SK-N-SH (cell line): ENCODE measurements around the gene FAM171A2.

Experiments used
- EZH2phosphoT487 ChIP-seq: fragments of 200-600 bp; sonication (generic); IDR thresholded peaks from 2 replicates; pipeline ENCODE4 v1.6.1; 2017; ENCODE audit warnings: low read depth, mixed run types, mild to moderate bottlenecking, antibody characterized with exemption, moderate library complexity, borderline replicate concordance
- GABPA ChIP-seq: IDR thresholded peaks from 2 replicates; pipeline ENCODE4 v1.4.0; 2012; ENCODE audit warnings: low read depth, mild to moderate bottlenecking
- POLR2AphosphoS5 ChIP-seq: IDR thresholded peaks from 2 replicates; pipeline ENCODE4 v1.6.1; 2012; ENCODE audit warnings: low read depth, low read length
- RAD21 ChIP-seq: IDR thresholded peaks from 2 replicates; pipeline ENCODE4 v1.6.1; 2012; ENCODE audit warnings: mild to moderate bottlenecking, low read length
- RCOR1 ChIP-seq: fragments of 150-350 bp; IDR thresholded peaks from 2 replicates; pipeline ENCODE4 v1.6.1; 2017; ENCODE audit warnings: antibody characterized with exemption, low read length
- TF ChIP-seq, protein P1 (sequence below): IDR thresholded peaks from 2 replicates; pipeline ENCODE4 v1.6.1; 2012; ENCODE audit warnings: mild to moderate bottlenecking, low read depth, low read length, moderate library complexity
- TF ChIP-seq, protein P2 (sequence below): fragments of 200-600 bp; sonication (generic); IDR thresholded peaks from 2 replicates; pipeline ENCODE4 v1.6.1; 2017; ENCODE audit warnings: antibody characterized with exemption, mild to moderate bottlenecking, moderate library complexity

GRCh38 chr17:44314869-44315661 is 48.6 kb downstream of the FAM171A2 start:
- TF ChIP-seq, protein P1, sequence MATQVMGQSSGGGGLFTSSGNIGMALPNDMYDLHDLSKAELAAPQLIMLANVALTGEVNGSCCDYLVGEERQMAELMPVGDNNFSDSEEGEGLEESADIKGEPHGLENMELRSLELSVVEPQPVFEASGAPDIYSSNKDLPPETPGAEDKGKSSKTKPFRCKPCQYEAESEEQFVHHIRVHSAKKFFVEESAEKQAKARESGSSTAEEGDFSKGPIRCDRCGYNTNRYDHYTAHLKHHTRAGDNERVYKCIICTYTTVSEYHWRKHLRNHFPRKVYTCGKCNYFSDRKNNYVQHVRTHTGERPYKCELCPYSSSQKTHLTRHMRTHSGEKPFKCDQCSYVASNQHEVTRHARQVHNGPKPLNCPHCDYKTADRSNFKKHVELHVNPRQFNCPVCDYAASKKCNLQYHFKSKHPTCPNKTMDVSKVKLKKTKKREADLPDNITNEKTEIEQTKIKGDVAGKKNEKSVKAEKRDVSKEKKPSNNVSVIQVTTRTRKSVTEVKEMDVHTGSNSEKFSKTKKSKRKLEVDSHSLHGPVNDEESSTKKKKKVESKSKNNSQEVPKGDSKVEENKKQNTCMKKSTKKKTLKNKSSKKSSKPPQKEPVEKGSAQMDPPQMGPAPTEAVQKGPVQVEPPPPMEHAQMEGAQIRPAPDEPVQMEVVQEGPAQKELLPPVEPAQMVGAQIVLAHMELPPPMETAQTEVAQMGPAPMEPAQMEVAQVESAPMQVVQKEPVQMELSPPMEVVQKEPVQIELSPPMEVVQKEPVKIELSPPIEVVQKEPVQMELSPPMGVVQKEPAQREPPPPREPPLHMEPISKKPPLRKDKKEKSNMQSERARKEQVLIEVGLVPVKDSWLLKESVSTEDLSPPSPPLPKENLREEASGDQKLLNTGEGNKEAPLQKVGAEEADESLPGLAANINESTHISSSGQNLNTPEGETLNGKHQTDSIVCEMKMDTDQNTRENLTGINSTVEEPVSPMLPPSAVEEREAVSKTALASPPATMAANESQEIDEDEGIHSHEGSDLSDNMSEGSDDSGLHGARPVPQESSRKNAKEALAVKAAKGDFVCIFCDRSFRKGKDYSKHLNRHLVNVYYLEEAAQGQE = no peak
- TF ChIP-seq, protein P2, sequence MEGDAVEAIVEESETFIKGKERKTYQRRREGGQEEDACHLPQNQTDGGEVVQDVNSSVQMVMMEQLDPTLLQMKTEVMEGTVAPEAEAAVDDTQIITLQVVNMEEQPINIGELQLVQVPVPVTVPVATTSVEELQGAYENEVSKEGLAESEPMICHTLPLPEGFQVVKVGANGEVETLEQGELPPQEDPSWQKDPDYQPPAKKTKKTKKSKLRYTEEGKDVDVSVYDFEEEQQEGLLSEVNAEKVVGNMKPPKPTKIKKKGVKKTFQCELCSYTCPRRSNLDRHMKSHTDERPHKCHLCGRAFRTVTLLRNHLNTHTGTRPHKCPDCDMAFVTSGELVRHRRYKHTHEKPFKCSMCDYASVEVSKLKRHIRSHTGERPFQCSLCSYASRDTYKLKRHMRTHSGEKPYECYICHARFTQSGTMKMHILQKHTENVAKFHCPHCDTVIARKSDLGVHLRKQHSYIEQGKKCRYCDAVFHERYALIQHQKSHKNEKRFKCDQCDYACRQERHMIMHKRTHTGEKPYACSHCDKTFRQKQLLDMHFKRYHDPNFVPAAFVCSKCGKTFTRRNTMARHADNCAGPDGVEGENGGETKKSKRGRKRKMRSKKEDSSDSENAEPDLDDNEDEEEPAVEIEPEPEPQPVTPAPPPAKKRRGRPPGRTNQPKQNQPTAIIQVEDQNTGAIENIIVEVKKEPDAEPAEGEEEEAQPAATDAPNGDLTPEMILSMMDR = no peak
- TF ChIP-seq RCOR1 (no peak), POLR2AphosphoS5 (no peak), RAD21 (no peak), EZH2phosphoT487 (no peak), GABPA (no peak)
